Activated CD4-positive, CD25-positive, alpha-beta regulatory T cell treated with anti-CD3 and anti-CD28 coated beads, Interleukin-2, amount 50 U/mL, for 16 hours (primary cell): ENCODE results near the gene PIK3CA.
"Not testable (repeated sequence)": the region's sequence is repeated elsewhere in the genome, so short reads cannot be mapped to it uniquely, and the experiment has no call there.

Experiments used
- DNase-seq: peaks from one replicate; pipeline ENCODE4 v3.0.0-alpha.2; 2020; ENCODE audit warnings: low read depth, low spot score

PIK3CA gene

DNA sequence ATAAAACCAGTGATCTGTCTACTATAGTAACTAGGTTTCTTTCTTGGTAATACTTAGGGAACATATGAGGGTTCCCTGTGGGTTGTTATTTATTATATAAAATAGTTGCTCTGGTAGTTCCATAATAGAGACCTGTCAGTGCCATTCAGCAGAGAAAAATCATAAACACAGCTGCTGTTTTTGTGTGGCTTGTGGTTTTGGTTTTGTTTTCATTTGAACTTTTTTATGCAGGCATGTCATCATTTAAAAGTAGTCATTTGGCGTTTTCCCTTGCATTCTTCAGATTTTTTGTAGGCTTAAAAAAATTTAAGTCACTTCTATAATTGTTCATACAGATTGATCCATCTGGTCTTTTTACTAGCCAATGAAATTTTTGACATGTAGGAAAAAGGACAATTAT lies 47.9 kb downstream of the PIK3CA start:
- no peak for DNase-seq

DNA sequence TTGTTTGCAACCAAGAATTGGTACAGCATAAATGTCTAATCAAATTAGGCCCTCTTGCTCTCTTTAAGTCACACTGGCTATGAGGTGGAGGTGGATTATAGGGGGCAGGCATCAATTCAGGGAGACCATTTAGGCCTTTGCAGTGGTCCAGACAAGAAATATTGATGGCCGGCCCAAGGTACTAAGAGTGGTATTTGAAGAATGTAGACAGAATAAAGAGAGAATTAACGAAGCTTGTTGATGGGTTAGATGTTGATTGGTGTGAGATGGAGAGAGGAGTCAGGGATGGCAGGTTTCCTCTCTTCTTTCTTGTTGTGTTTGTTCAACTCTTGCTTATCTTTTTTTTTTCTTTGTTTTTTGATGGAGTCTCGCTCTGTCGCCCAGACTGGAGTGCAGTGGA lies 48.5 kb downstream of the PIK3CA start:
- DNase-seq, result no peak

DNA sequence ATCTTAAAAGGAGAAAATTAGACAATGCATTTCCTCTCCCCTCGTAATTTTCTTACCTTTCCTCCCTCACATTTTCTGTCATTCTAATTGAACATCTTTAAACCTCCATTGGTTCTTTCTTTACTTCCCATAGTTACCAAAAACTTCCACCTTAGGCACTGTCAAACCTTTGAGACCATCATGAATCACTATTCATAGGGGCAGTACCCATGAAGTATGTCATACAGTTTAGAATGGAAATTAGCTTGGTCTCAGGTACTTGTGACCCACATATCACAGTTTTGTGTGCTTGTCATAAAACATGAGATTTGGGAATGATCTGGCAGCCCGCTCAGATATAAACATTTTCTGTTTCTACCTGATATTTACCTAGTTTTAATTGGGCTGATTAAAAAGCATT lies 52.6 kb downstream of the PIK3CA start:
- no peak for DNase-seq

DNA sequence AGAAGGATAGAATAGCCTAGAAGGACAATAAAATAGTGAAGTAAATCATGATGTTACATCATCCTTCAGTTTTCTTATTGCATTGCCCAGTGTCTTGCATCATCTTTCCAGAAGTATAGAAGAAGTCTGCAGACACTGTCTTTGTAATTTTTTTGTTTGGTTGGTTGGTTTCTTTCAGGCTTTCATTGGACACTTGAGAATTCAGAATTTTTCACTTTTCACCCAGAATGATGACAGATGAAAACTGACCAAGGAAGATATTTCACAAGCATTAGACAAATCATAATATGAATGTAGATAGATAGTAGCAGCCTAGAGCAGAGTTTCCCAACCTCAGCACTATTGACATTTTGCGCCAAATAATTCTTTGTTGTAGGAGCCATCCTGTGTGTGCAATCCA lies 67.4 kb downstream of the PIK3CA start:
- not testable (repeated sequence) for DNase-seq

DNA sequence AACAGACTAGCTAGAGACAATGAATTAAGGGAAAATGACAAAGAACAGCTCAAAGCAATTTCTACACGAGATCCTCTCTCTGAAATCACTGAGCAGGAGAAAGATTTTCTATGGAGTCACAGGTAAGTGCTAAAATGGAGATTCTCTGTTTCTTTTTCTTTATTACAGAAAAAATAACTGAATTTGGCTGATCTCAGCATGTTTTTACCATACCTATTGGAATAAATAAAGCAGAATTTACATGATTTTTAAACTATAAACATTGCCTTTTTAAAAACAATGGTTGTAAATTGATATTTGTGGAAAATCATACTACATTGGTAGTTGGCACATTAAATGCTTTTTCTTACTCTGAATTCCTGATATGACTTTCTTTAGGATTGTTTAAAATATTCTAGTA lies 70.1 kb downstream of the PIK3CA start:
- not testable (repeated sequence) for DNase-seq

DNA sequence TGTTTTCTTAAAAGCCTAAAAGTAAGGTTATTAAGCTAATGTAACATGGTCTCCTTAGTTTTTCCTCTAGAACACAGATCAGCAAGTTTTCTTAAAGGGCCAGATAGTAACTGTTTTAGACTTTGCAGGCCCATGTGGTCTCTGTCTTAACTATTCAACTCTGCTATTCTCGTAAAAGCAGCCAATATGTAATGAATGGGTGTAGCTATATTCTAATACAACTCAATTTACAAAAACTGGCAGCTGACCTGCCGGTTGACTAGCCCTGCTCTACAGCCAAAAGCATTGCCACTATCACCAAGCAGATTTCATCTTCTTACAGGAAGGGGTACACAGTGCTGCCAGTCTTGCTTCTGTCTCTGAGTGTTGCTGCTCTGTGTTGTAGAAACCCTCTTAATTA lies 75.4 kb downstream of the PIK3CA start:
- no peak for DNase-seq

DNA sequence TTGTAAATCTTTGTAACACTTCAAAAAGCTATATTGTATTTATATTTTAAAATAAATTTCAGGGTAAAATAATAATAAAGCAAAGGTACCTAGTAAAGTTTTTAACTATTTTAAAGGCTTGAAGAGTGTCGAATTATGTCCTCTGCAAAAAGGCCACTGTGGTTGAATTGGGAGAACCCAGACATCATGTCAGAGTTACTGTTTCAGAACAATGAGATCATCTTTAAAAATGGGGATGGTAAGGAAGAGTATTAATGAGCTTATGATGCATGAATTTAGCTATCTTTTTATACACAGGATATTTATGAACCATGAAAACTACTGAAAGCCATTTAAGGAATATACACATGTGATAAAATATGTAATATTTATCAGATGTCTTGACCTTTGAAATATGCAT lies 76.4 kb downstream of the PIK3CA start:
- DNase-seq, result no peak

DNA sequence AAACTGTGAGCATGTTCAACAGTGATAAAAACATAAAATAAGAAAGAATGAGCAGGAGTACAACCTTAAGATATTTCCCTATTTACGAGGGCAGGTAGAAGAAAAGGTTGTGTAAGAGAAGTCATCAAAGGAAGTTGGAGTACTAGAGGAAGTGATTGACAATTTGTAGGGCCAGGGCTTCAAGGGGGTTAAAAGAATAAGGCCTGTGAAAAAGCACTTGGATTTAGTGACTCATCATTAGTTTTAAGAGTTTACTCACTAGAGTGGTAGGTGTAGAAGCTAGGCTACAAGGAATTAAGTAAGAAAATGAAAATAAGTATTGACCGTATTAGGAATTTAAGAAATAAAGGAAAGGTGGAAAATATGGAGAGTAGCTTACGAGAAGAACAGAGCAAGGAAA lies 79.2 kb downstream of the PIK3CA start:
- DNase-seq, result no peak

DNA sequence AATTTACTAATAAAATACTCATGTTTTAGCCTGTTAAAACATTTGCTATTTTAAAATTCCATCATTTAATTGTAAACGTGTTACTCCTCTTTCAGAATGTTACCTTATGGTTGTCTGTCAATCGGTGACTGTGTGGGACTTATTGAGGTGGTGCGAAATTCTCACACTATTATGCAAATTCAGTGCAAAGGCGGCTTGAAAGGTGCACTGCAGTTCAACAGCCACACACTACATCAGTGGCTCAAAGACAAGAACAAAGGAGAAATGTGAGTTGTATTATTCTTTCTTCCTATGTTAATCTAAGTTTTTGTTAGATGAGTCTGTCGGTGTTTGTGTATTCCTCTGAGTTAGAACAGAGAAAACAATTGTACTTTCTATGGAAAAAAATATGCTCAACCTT lies 81.0 kb downstream of the PIK3CA start:
- DNase-seq, result no peak

DNA sequence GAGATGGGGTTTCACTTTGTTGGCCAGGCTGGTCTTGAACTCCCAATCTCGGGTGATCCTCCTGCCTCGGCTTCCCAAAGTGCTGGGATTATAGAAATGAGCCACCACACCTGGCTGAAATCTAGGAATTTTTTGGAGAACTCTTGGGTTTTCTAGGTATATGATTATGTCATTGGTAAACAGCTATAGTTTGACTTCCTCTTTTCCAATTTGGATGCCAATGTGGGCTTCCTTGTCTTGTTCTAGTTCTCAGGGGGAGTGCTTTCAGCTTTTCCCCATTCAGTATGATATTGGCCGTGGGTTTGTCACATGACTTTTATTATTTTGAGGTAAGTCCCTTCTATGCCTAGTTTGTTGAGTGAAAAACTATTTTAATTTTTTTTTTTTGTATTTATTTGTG lies 84.9 kb downstream of the PIK3CA start:
- no peak for DNase-seq

DNA sequence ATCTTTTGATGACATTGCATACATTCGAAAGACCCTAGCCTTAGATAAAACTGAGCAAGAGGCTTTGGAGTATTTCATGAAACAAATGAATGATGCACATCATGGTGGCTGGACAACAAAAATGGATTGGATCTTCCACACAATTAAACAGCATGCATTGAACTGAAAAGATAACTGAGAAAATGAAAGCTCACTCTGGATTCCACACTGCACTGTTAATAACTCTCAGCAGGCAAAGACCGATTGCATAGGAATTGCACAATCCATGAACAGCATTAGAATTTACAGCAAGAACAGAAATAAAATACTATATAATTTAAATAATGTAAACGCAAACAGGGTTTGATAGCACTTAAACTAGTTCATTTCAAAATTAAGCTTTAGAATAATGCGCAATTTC lies 86.0 kb downstream of the PIK3CA start:
- no peak for DNase-seq

DNA sequence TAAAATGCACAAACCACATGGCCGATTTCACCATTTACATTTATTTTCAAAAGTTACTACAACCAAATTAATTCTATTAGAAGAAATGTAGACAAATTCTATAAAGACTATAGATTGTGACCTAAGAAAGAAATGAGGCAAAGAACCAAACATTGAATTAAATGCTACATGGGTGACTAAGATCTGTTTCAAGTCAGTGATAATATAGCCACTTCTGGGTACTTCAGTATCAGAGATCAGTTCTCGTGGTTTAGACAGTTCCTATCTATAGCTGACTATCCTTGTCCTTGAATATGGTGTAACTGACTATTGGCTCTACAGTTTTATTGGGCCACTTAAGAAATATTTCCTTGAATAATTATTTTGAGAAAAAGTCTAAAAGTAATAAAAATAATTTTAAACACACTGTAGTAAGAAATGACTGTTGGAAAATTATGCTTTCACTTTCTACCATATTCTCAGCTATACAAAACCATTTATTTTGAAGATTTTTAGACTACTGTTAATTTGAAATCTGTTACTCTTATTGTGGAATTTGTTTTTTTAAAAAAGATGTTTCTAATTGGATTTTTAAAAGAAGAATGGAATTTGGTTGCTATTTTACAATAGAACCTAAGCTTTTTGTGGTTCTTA lies 88.6 kb downstream of the PIK3CA start:
- no peak for DNase-seq

DNA sequence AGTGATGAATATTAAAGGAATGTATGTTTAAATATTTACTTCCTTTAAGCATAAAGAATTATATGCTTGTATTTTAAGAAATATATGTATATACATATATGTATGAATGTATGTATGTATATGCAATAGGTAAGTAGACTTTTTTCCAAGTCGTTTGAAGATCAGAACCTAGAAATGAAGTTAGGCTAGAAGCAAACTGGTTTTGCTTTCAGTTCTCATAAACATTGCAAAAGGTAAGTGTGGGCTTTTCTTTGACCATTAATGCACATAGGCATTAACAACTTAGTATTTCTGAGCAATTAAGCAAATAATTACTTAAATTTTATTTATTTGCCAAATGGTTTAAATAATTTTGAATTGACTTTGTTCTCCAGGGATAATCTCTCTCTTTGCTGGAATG lies 92.1 kb downstream of the PIK3CA start:
- DNase-seq, result not testable (repeated sequence)

DNA sequence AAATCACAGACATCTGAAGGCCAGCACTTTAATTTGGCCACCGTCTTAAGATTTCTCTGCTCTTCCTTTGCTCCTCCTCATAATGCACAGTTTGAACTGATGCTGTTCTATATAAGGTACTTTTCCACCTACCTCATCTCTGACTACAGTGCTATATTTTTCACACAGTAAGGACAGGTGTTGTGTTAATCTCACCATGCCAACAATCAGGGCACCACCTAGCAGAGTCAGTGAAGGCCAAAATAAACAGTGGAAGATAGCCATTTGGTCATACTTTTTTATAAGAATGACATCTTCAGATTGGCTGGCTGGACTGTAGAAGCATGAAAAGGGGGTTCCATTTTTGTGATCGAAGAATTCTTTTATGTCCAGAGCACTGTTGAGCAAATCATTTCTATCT lies 94.7 kb downstream of the PIK3CA start:
- DNase-seq, result not testable (repeated sequence)

DNA sequence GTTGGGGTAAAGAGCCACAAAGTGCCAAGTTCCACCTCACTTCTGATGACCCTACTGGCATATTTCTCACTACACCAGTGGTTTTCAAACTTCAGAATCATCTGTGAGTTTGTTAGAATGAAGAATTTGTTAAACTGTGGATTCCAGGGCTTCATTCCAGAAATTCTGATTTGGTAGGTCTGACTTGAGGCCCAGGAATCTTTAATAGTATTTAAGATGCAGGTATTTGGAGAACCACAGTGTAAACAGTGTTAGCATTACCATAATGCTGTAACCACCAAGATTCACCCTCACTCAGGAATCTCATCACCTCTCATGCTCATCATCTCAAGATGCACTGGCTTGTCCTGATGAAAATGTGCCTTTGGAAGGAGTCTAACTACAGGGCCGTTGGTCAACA lies 96.7 kb downstream of the PIK3CA start:
- no peak for DNase-seq

DNA sequence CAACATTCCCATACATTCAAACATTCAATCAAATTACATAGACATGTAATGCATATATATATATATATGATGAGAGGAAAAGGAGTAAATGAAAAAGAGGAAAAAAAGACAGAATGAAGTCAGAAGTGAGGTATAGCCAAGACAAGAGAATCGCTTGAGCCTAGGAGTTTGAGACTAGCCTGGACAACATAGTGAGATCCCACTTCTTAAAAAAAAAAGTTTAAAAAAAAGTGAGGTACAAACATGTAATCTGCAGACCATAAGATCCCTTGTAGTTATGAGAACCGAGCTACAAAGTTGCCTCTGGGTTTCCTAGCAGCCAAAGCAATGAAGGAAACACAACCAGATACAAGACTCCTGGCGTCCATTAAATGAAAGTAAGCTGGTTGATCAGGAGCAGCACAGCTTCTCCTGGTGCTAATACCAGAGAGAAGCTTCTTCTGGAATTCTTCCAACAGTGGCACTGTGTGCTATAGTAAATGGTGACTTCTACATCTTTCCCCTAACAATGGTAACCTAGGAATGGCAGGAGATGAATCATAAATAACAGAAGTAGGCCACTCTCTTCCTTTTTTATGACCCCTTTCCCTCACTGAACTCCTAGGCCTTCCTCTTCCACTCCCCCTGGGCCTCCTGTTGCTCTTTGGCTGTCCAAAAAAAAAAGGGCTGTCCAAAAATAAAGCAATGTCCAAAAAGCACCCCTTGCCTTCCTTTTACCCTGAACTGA lies 99.3 kb downstream of the PIK3CA start:
- no peak for DNase-seq

DNA sequence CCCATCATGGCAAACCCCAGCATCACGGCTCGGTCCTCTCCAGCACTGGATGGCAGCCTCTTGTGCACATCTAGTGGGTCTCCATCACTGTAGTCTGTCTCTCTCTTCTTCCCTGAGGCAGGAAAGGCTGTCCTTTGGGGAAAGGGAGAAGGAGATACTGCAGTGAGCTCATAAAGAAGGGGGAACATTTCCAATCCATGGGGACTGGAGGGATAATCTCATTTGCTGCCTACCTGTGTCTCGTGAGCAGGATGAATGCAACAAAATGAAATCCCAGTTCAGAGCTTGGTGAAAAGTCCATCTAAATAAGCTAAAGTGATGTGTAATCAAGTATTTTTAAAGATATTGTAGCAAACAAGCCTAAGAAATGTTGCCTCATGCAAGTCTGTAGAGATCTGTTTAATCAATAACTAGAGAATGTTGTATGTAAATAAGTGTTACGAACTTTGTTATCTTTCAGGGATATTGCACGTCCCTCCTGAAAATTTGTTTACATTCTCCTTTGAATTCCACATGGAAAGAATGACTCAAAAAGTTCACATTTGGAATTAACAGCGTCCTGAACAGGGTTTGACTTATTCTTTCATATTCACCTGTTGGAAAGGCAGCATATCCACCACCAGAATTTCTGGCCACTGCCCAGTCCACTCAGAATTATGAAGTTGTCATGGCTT lies 102.8 kb downstream of the PIK3CA start, which contains the start of gene KCNMB3:
Gene KCNMB3 (minus strand): TSS at position 312 of the 674 bp plus-strand sequence. CDS start 124 bp downstream, at position 188.
- no peak for DNase-seq

DNA sequence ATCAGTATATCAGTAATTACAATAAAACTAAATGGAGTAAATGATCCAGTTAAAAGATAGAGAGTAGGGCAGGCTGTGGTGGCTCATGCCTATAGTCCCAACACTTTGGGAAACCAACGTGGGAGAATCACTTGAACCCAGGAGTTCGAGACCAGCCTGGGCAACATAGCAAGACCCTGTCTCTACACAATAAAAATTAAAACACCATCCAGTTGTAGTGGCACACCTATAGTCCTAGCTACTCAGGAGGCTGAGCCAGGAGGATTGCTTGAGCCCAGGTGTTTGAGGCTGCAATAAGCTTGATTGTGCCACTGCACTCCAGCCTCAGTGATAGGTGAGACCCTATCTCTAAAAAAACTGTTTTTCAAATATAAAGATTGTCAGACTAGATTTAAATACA lies 108.7 kb downstream of the PIK3CA start:
- no peak for DNase-seq

DNA sequence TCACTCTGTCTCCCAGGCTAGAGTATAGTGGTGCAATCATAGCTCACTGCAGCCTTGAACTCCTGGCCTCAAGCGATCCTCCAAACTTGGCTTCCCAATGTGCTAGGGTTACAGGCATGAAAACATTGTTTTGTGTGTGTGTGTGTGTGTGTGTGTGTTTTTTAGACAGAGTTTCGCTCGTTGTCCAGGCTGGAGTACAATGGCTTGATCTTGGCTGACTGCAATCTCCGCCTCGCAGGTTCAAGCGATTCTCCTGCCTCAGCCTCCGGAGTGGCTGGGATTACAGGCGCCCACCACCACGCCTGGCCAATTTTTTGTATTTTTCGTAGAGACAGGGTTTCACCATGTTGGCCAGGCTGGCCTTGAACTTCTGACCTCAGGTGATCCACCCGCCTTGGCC lies 109.6 kb downstream of the PIK3CA start:
- DNase-seq, result not testable (repeated sequence)

DNA sequence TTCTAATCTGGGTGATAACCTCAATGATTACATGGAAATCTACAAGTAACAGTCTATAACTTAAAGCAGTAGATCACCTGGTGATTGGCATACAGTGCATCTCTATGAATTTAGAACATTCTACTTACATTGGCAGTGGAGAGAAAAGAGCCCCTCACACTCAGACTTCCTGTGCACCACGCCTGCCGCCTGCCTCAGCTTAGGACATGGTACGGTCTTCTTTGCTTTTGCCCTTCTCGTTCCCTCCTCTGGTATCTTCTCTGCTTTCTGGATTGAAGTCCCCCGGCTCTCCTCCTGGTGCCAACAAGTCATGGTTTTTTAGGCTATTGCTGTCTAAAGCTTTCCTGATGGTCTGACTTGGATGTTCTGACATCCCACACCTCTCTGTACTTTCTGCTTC lies 110.7 kb downstream of the PIK3CA start:
- DNase-seq, result no peak

DNA sequence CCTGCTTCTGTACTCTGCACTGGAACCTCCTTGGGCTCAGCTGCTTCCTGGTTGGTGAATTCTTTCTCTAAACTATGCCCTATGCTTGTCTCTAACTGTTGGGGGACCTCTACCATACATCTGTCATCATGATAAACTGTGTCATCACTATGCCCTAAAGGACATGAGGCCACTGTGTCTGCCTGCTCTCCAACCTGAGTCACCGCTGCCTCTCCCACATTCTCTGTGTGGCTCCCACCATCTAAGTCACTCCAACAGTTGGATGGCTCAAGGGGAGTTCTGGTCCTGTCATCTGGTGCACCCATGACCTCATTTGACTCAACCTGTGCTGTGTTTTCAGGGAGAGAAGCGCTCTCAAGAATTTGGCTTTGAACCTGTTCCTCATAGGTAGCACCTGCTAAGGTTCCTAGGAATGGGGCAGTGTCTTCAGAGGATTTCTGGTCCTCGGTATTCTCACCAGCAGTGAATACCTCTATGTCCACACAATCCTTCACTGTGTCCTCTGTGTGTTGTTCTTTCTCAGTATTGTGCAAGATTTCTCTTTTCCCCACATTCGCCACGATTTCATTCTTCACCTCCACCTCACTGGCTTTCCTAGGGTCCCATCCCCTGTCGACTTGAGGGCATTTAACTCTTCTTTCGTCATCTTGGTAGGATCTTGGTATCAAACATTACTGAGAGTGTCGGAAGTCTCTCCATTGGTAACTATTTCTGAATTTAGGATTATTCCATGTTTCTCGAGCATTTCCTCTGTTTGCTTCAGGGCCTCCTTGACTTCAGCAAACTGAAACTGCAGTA lies 112.0 kb downstream of the PIK3CA start:
- DNase-seq, result not testable (repeated sequence)
